Gastrocnemius medialis (tissue), 4 donors: ENCODE results near the gene KCNH8. TPM values are rescaled to one million over a fixed set of nuclear protein-coding genes. Genes with fewer than 3 reads are reported as not detected.

Experiments
- ATAC-seq, 2 donors: fragments of 150-250 bp; one replicate each; pipeline ENCODE4 v1.9.1; 2016
- DNase-seq, 2 donors: peaks; one replicate each; pipeline ENCODE4 v3.0.0-alpha.2; 2019
- H3K27ac ChIP-seq, 4 donors: fragments of 200-600 bp; sonication (generic); 1 replicate in 1 of 4; 2 replicates in 3 of 4; pipeline ENCODE4 v1.5.1; 2016 to 2018; ENCODE audit warnings: mild to moderate bottlenecking in 2 of 4, moderate library complexity in 1 of 4
- H3K27me3 ChIP-seq, 3 donors: fragments of 200-600 bp; sonication (generic) in 2 of 3; 1 replicate in 1 of 3; 2 replicates in 2 of 3; pipeline versions ENCODE4 v1.5.1 to v1.6.0; 2016 to 2019; ENCODE audit warnings: mild to moderate bottlenecking in 1 of 3, moderate library complexity in 1 of 3
- H3K36me3 ChIP-seq, 2 donors: fragments of 200-600 bp; sonication (generic) in 1 of 2; one replicate each; pipeline ENCODE4 v1.5.1; 2017 to 2018
- H3K4me1 ChIP-seq, 2 donors: fragments of 200-600 bp; sonication (generic) in 1 of 2; one replicate each; pipeline ENCODE4 v1.5.1; 2016 to 2017; ENCODE audit warnings: mild to moderate bottlenecking in 2 of 2
- H3K4me3 ChIP-seq, 4 donors: fragments of 200-600 bp; sonication (generic) in 3 of 4; 1 replicate in 1 of 4; 2 replicates in 3 of 4; pipeline ENCODE4 v1.5.1; 2016 to 2019; ENCODE audit warnings: mild to moderate bottlenecking in 2 of 4
- H3K9me3 ChIP-seq, 3 donors: fragments of 200-600 bp; sonication (generic) in 2 of 3; 1 replicate in 1 of 3; 2 replicates in 2 of 3; pipeline ENCODE4 v1.5.1; 2016 to 2019
- CTCF ChIP-seq, 5 experiments: fragments of 450-650 bp in 3 of 5; fragments of 200-600 bp in 2 of 5; sonication (generic) in 2 of 5; IDR thresholded peaks in 4 of 5; conservative IDR thresholded peaks in 1 of 5; 1 replicate in 4 of 5; 2 replicates in 1 of 5; pipeline ENCODE4 v1.5.1; 2016 to 2019; ENCODE audit warnings: antibody characterized with exemption in 5 of 5, mild to moderate bottlenecking in 3 of 5, moderate library complexity in 3 of 5
- POLR2A ChIP-seq, 2 donors: fragments of 450-650 bp; IDR thresholded peaks; one replicate each; pipeline ENCODE4 v1.6.1; 2017; ENCODE audit warnings: antibody characterized with exemption in 2 of 2, mild to moderate bottlenecking in 2 of 2, moderate library complexity in 2 of 2
- in situ Hi-C, 4 donors: fragments of 200-750 bp; cut with MboI; loops; one replicate each; pipeline versions ENCODE4 v1.15.0 to v1.8.0; 2017; ENCODE audit warnings: low sequenced_read_pairs in 4 of 4
- intact Hi-C: fragments of 100-400 bp; cut with DNase I; formaldehyde crosslinking; loops from one replicate; pipeline ENCODE4 v1.15.1; 2023; ENCODE audit warnings: low total_unique reads
- total RNA-seq, 4 donors: library from RNA; depleted of rRNA; stranded (reverse); fragments of >200 nt; gene quantifications; one replicate each; pipeline versions ENCODE4 v1.1.0 to v1.2.3, GENCODE V29; 2016

KCNH8 gene
- total RNA-seq, 4 donors from 2014 or later, result not detected

- Histone ChIP-seq H3K9me3 (no peaks in the 10 kb centered on the region), H3K36me3 (no peaks in the 10 kb centered on the region), H3K4me1 (no peaks in the 10 kb centered on the region), H3K4me3 (no peak overlapping the region), H3K27me3 (no peaks in the 10 kb centered on the region), H3K27ac (no peak overlapping the region)
- no peak for ATAC-seq
- no peak for TF ChIP-seq POLR2A (IDR thresholded peaks at IDR 0.05)
- TF ChIP-seq CTCF (IDR thresholded peaks at IDR 0.05 in 4 of 5, conservative IDR thresholded peaks at IDR 0.05 in 1 of 5), result no peak
- intact Hi-C loops (no loop called here), in situ Hi-C loops (no loop called here)
- DNase-seq, result no peak
These were observed 41.8 kb downstream of the KCNH8 start for GRCh38 chr3:19190126-19190525.

- TF ChIP-seq POLR2A (IDR thresholded peaks at IDR 0.05) (no peak), CTCF (IDR thresholded peaks at IDR 0.05 in 4 of 5, conservative IDR thresholded peaks at IDR 0.05 in 1 of 5) (no peak)
- Histone ChIP-seq H3K9me3 (no peaks in the 10 kb centered on the region), H3K36me3 (no peaks in the 10 kb centered on the region), H3K27ac (no peak overlapping the region), H3K27me3 (no peaks in the 10 kb centered on the region), H3K4me3 (no peak overlapping the region), H3K4me1 (no peaks in the 10 kb centered on the region)
- DNase-seq, result no peak
- intact Hi-C loops, result no loop called here
- in situ Hi-C loops, result no loop called here
- no peak for ATAC-seq
These were observed 42.3 kb downstream of the KCNH8 start for GRCh38 chr3:19190602-19191001.

- DNase-seq (no peak), ATAC-seq (no peak)
- in situ Hi-C loops (no loop called here), intact Hi-C loops (no loop called here)
- Histone ChIP-seq H3K36me3 (no peaks in the 10 kb centered on the region), H3K27me3 (no peaks in the 10 kb centered on the region), H3K4me3 (no peak overlapping the region), H3K9me3 (no peaks in the 10 kb centered on the region), H3K27ac (no peak overlapping the region), H3K4me1 (no peaks in the 10 kb centered on the region)
- TF ChIP-seq CTCF (IDR thresholded peaks at IDR 0.05 in 4 of 5, conservative IDR thresholded peaks at IDR 0.05 in 1 of 5) (no peak), POLR2A (IDR thresholded peaks at IDR 0.05) (no peak)
These were observed 50.8 kb downstream of the KCNH8 start for GRCh38 chr3:19199131-19199530.

GRCh38 chr3:19202303-19202702, 54.0 kb downstream of the KCNH8 start:
- intact Hi-C loops (no loop called here), in situ Hi-C loops (no loop called here)
- ATAC-seq (no peak), DNase-seq (no peak)
- TF ChIP-seq CTCF (IDR thresholded peaks at IDR 0.05 in 4 of 5, conservative IDR thresholded peaks at IDR 0.05 in 1 of 5), result no peak
- TF ChIP-seq POLR2A (IDR thresholded peaks at IDR 0.05), result no peak
- no peaks in the 10 kb centered on the region for H3K9me3 ChIP-seq
- H3K27me3 ChIP-seq, result no peaks in the 10 kb centered on the region
- no peak overlapping the region for H3K27ac ChIP-seq
- H3K4me3 ChIP-seq, result no peak overlapping the region
- H3K4me1 ChIP-seq, result no peaks in the 10 kb centered on the region
- H3K36me3 ChIP-seq, result no peaks in the 10 kb centered on the region

GRCh38 chr3:19202754-19203153, 54.4 kb downstream of the KCNH8 start:
- intact Hi-C loops, result no loop called here
- DNase-seq (no peak), ATAC-seq (no peak)
- Histone ChIP-seq H3K27me3 (no peaks in the 10 kb centered on the region), H3K36me3 (no peaks in the 10 kb centered on the region), H3K27ac (no peak overlapping the region), H3K4me1 (no peaks in the 10 kb centered on the region), H3K4me3 (no peak overlapping the region), H3K9me3 (no peaks in the 10 kb centered on the region)
- in situ Hi-C loops, result no loop called here
- TF ChIP-seq POLR2A (IDR thresholded peaks at IDR 0.05), result no peak
- no peak for TF ChIP-seq CTCF (IDR thresholded peaks at IDR 0.05 in 4 of 5, conservative IDR thresholded peaks at IDR 0.05 in 1 of 5)
